ENCODE measurements around the gene SLC38A10.

SLC38A10 gene

GRCh38 chr17:81277946-81278693 is 17.0 kb downstream of the SLC38A10 start:
- no peak for DNase-seq (ENCODE audit: low spot score)

GRCh38 chr17:81277421-81277820 is 17.7 kb downstream of the SLC38A10 start:
- no peak for DNase-seq (ENCODE audit: low spot score)

- DNase-seq (ENCODE audit: low spot score), result no peak
Measured at GRCh38 chr17:81276781-81277180, 18.3 kb downstream of the SLC38A10 start.

GRCh38 chr17:81274471-81274855 is 20.6 kb downstream of the SLC38A10 start:
- DNase-seq (ENCODE audit: low spot score), result no peak

DNA sequence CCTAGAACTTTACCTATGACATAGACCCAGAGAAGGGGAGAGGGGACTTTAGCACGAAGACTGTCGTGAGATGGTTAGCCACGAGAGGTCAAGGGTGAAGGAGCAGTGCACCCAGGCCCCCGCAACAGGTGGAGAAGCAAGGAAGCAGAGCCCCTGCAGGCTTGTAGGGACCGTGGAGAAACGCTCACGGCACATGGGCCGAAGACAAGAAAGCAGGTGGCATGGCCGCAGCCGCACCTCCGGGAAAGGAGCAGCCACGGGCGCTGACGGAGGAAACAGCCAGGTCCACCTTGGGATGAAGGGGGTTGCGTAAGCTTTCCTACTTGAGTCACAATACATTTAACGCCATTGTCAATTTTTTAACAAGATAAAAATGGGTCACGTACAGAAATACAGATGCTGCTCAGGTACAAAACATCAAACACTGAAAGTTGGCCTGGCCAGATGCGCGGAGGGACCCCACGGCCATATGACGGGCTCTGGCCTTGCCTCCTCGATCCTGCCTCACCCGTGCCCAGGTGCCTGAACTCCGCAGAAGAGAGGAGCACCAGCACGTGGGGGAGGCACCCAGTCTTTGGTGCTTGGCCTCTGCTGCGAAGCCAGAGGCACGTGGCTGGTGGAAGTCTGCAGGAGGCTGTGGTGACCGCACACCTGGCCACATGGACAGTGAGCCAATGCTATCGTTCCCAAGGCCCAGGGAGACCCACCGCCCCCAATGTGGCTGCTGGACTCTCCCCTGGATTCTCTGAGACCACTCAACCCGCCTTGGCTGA is 21.2 kb downstream of the SLC38A10 start:
- no peak for DNase-seq (ENCODE audit: low spot score)

GRCh38 chr17:81272616-81273015 is 22.5 kb downstream of the SLC38A10 start:
- no peak for DNase-seq (ENCODE audit: low spot score)

DNA sequence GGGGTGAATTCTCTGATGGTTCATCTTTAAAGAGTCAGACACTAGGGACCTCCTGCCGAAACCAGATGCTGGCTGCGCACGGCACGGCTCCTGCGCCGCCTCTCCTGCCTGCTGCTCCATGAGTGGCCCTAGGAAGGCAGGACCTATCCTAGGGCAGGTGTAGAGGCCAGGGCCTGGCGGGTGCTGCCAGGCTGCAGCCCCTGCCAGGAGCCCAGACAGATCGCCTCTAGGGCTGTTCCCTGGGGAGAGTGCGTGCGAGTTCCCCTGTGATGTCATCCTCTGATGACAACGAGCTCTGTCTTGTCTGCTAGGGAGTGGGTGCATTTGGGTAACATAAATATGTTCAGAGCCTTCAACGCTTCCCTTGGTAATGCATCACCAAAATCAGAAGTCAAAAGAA is 23.9 kb downstream of the SLC38A10 start:
- DNase-seq (ENCODE audit: low spot score), result no peak

- no peak for DNase-seq (ENCODE audit: low spot score)
Measured at GRCh38 chr17:81270279-81270678, 24.8 kb downstream of the SLC38A10 start.

DNA sequence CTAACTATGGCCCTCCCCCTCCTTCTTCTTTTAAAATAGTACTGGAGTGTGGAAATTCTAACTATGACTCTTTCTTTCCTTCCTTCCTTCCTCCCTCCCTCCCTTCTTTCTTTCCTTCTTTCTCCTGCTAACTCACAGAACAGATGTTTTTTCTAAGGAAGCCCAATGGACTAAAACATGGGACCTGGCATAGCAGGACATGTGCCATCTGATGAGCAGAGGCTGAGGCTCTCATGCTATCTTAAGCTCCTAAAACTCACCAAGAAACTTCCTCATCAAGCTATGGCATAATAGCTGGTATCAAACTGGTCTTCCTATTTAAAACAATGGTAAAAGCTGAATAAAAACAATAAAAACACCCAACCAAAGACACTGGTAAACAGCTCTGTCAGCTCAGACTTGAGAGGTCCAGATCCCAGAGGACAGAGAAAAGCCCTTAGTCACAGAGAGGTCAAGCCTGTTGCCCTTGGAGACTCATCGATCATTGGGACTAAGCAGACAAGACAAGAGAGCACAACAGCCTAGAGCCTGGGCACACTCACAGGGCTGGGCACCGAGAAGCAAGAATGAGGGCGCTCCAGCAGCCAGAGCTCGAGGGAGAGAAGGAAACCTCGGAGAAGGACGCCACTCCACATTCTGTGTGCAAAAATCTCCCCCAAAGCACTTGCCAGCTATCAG is 27.6 kb downstream of the SLC38A10 start:
- no peak for DNase-seq (ENCODE audit: low spot score)

DNA sequence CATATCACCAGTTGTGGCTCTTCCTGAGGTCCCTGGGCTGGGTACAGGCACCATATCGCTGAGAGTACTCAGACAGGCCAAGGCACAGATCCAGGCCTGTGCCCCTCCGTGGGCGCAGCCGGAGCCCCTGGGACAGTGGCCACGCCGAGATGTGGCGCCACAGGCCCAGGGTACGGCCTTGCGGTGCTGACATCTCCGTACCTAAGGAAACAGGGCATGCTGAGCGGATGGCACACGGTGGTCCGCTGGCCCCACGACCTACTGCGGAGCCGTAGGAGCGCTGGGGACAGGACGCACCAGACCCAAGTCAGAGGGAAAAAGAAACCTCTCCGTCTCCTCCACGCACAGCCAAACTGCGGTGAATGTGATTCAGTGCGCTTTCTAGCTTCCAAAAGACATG is 29.5 kb downstream of the SLC38A10 start:
- no peak for DNase-seq (ENCODE audit: low spot score)

GRCh38 chr17:81264640-81265039 is 30.5 kb downstream of the SLC38A10 start:
- DNase-seq (ENCODE audit: low spot score), result no peak

DNA sequence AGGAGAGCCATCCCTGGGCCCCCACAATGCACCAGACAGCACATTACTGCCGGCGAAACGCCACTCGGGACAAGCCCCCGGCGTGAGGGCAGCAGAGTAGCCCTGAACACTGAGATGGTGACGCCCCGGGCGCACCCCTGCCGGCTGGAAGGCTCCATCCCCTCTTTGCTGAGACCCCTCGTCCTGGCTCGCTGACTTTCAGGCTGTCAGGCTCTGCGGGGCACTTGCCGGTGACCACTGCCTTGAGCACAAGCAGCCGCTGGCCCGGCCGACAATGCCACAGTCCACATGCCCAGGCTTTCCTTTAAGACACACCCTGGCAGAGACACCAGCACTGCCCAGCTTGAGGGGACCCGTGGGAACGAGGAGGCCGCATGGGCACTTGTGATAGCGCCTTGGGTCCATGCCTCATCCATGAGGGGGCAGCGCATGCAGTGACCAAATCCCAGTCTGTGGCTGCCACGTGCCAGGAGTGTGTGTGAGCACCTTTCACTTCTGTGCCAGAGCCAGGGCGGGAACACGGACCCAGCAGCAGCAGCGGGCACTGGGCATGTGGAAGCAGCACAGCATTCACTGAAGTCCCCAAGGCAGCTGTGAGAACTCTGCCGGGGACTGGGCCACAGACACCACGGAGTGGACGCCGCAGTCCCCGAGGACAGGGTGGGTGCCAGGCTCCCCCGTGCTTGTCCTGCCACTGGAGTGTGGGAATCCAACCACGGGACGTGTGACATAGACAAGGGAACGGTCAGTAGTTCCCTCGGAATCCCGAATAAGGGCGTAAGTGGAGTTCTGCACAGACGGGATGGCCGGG is 31.5 kb downstream of the SLC38A10 start:
- no peak for DNase-seq (ENCODE audit: low spot score)

- no peak for DNase-seq (ENCODE audit: low spot score)
Measured at GRCh38 chr17:81261582-81262336, 33.3 kb downstream of the SLC38A10 start.

DNA sequence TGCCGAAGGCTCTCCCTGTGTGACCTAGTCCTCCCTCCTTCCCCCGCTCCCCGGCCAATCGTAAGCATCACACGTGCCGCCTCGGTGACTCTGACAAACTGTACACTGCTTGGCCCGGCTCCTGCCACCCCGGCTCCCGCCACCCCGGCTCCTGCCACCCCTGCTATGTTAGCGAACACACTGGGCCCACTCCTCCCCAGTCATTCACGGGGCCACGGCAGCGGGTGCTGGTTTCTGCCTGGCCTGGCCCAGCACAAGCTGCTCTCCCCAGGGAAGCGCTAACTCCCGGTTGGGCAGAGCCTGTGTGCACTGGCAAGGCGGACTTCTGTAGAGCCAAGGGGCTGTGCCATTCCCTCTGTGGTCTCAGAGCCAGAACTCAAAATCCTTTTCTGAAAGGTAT is 34.0 kb downstream of the SLC38A10 start:
- no peak for DNase-seq (ENCODE audit: low spot score)

DNA sequence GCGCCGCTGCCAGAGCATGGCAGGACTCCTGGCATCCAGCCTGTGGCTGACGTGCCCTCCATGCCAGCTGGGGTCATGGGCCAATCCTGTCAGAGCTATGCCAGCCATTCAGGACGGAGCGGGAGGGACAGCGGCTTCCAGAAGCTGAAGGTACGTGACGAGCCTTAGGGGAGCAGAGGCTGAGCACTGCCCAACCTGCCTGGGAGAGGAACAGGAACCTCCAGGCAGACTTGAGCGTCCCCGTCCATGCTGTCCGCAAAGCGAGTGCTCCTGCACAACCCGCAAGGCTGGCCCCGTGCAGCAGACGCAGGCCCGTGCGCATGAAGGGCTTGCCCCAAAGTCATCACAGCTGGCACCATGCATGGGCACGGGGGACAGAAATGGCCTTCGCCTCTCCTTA is 34.5 kb downstream of the SLC38A10 start:
- DNase-seq (ENCODE audit: low spot score), result no peak

- no peak for DNase-seq (ENCODE audit: low spot score)
Measured at GRCh38 chr17:81260171-81260570, 34.9 kb downstream of the SLC38A10 start.

GRCh38 chr17:81259058-81259605 is 36.0 kb downstream of the SLC38A10 start:
- no peak for DNase-seq (ENCODE audit: low spot score)

DNA sequence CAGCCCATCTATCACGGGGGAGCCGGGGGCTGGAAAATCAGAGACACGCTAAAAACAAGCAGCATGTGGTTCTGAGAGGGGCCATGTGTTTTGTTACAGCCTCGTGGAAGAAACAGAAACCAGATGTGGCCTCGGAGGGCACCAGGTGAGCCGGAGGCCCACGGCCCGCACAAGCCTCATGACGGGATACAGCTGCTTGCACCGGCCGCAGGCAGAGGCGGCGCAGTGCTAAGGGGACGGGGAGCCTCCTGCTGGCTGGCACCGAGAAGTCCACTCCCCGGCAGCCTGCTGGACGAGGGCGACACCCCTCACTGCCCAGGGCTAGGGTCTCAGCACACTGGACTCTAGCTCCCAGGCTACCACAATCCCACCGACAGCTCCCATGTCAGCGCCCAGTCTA is 36.8 kb downstream of the SLC38A10 start:
- no peak for DNase-seq (ENCODE audit: low spot score)

GRCh38 chr17:81257533-81257932 is 37.6 kb downstream of the SLC38A10 start:
- DNase-seq (ENCODE audit: low spot score), result no peak

DNA sequence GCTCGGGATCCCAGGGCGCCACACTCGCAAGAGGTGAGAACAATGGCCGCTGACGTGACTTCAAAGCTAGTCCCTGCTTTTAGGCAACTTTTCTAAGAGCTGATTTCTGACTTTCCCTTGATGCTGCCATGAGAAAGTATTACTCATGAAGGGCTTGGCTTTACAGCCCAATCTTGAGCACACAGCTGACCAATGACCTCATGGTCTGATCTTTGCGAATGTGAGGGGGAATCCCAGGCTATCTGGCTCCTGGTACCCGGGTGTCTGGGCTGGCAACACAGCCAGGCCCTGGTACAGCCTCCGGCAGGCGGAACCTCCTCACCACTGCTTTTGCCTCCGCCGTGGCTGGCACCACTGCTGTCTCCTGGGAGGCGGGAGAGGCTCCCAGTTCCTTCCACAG is 38.5 kb downstream of the SLC38A10 start:
- no peak for DNase-seq (ENCODE audit: low spot score)

All from activated CD4-positive, alpha-beta T cell treated with anti-CD3 and anti-CD28 coated beads, Interleukin-2, Interleukin-4, amounts not matched to agents 100 ng/mL and 50 ng/mL, durations not matched to agents 16 hours and 8 hours (primary cell).